Parathyroid adenoma (tissue), 2 donors: ENCODE measurements around the gene PPARA.

Experiments used
- H2AFZ ChIP-seq: fragments of 300-600 bp; sonication (generic); one replicate; pipeline ENCODE4 v1.7.0; 2017; ENCODE audit warnings: antibody characterized with exemption, mild to moderate bottlenecking
- H3K27ac ChIP-seq: fragments of 300-600 bp; sonication (generic); one replicate; pipeline ENCODE4 v1.7.0; 2017
- H3K27me3 ChIP-seq: fragments of 300-600 bp; sonication (generic); one replicate; pipeline ENCODE4 v1.7.0; 2017; ENCODE audit warnings: low read length; ENCODE audit not compliant: control insufficient read depth, insufficient read depth
- H3K36me3 ChIP-seq: fragments of 300-600 bp; sonication (generic); one replicate; pipeline ENCODE4 v1.7.0; 2017; ENCODE audit warnings: low read length; ENCODE audit not compliant: control insufficient read depth, insufficient read depth
- H3K4me1 ChIP-seq: fragments of 300-600 bp; sonication (generic); one replicate; pipeline ENCODE4 v1.7.0; 2017; ENCODE audit warnings: control low read depth
- H3K4me2 ChIP-seq: fragments of 300-600 bp; sonication (generic); one replicate; pipeline ENCODE4 v1.7.0; 2017; ENCODE audit warnings: low read length
- H3K4me3 ChIP-seq: fragments of 300-600 bp; sonication (generic); one replicate; pipeline ENCODE4 v1.7.0; 2017; ENCODE audit warnings: low read depth, low read length
- H3K79me2 ChIP-seq: fragments of 300-600 bp; sonication (generic); one replicate; pipeline ENCODE4 v1.7.0; 2017; ENCODE audit warnings: control low read depth
- H3K9ac ChIP-seq: fragments of 300-600 bp; sonication (generic); one replicate; pipeline ENCODE4 v1.7.0; 2017; ENCODE audit warnings: mild to moderate bottlenecking
- H3K9me3 ChIP-seq: fragments of 300-600 bp; sonication (generic); one replicate; pipeline ENCODE4 v1.7.0; 2017; ENCODE audit warnings: low read length; ENCODE audit not compliant: control insufficient read depth
- TF ChIP-seq, protein P1 (sequence below): fragments of 300-600 bp; sonication (generic); IDR thresholded peaks from one replicate; pipeline ENCODE4 v1.7.0; 2017; ENCODE audit warnings: antibody characterized with exemption, mild to moderate bottlenecking
- donor health status: primary hyperparathyroidism.

The PPARA gene

DNA sequence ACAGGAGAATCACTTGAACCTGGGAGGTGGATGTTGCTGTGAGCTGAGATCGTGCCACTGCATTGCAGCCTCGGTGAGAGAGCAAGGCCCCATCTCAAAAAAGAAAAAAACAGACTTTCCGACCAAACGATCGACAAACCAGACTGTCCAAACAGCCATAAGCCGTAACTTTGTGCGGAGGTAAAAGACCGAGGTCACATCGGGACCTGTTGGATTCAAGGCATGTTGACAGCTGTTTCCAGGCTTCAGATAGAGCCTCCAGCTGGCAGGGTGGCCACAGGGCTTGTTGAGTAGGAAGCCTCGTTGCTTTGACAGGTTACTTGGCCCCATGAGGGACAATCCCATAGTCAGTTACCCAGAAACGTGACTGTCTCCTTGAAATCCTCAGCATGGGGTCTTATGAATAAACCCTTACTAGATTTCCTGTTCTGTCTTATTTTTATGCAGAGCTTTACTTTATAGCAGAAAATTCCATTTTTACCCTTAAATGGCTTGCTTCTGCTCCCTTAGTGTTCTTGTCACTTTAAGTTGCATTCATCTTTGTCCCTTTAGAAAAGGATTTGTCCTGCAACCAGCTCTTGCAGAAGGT lies 22.3 kb downstream of the PPARA start:
- no peak overlapping the region for H3K9ac ChIP-seq
- H3K4me1 ChIP-seq, result no peaks in the 10 kb centered on the region
- no peak overlapping the region for H2AFZ ChIP-seq
- H3K27me3 ChIP-seq, result no peaks in the 10 kb centered on the region
- no peak overlapping the region for H3K4me2 ChIP-seq
- H3K27ac ChIP-seq, result no peak overlapping the region
- no peaks in the 10 kb centered on the region for H3K36me3 ChIP-seq
- H3K79me2 ChIP-seq, result no peaks in the 10 kb centered on the region
- H3K9me3 ChIP-seq, result no peaks in the 10 kb centered on the region
- no peak overlapping the region for H3K4me3 ChIP-seq
- TF ChIP-seq, protein P1, sequence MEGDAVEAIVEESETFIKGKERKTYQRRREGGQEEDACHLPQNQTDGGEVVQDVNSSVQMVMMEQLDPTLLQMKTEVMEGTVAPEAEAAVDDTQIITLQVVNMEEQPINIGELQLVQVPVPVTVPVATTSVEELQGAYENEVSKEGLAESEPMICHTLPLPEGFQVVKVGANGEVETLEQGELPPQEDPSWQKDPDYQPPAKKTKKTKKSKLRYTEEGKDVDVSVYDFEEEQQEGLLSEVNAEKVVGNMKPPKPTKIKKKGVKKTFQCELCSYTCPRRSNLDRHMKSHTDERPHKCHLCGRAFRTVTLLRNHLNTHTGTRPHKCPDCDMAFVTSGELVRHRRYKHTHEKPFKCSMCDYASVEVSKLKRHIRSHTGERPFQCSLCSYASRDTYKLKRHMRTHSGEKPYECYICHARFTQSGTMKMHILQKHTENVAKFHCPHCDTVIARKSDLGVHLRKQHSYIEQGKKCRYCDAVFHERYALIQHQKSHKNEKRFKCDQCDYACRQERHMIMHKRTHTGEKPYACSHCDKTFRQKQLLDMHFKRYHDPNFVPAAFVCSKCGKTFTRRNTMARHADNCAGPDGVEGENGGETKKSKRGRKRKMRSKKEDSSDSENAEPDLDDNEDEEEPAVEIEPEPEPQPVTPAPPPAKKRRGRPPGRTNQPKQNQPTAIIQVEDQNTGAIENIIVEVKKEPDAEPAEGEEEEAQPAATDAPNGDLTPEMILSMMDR, result no peak

DNA sequence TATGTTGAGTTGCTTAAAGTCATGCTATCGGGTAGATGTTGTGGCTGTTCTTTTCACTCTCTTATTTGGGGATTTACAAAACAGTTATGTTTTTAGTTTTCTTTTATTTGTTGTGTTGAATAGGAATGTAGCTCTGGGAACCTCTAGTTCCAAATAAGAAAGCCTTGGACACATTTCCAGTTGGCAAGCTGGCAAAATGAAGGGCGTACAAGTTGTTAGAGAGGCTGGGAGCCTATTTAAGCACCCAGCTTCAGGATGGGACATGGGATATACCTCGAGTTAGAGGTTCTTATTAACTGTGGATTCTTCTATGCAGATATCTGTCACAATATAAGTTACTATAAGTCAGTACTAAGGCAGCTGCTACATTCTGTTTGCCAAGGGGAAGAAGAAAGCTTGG lies 22.8 kb downstream of the PPARA start:
- Histone ChIP-seq H3K27me3 (no peaks in the 10 kb centered on the region), H3K79me2 (no peaks in the 10 kb centered on the region), H3K27ac (no peak overlapping the region), H3K9me3 (no peaks in the 10 kb centered on the region), H3K4me3 (no peak overlapping the region), H2AFZ (no peak overlapping the region), H3K4me2 (no peak overlapping the region), H3K4me1 (no peaks in the 10 kb centered on the region), H3K9ac (no peak overlapping the region), H3K36me3 (no peaks in the 10 kb centered on the region)
- TF ChIP-seq, protein P1, result no peak

DNA sequence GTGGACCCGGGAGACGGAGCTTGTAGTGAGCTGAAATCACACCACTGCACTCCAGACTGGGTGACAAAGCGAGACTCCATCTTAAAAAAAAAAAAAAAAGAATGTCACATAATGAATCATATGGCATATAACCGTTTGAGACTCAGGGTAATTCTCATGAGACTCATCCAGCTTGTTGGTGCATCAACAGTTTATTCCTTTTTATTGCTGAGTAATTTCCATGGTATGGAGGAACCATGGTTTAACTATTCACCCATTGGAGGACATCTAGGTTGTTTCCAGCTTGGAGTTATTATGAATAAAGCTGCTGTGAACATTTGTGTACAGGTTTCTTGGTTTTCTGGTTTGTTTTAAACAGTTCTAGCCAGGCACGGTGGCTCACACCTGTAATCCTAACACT lies 25.3 kb downstream of the PPARA start:
- TF ChIP-seq, protein P1, result no peak
- H3K4me2 ChIP-seq, result no peak overlapping the region
- no peak overlapping the region for H3K27ac ChIP-seq

DNA sequence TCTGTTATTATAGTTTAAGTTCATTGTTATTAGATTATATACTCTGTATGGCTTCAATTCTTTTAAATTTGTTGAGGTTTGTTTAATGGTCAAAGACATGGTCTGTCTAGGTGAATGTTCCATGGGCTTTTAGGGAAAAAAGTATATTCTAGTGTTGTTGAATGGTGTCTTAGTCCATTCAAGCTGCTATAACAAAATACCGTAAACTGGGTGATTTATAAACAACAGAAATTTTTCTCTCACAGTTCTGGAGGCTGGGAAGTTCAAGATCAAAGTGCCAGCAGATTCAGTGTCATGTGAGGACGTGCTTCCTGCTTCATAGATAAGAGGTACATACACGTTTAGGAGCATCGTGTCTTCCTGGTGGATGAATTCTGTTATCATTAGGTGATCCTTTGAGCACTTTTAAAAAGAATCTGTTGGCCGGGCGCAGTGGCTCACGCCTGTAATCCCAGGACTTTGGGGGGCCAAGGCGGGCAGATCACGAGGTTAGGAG lies 26.2 kb downstream of the PPARA start:
- no peaks in the 10 kb centered on the region for H3K79me2 ChIP-seq
- no peaks in the 10 kb centered on the region for H3K9me3 ChIP-seq
- H3K9ac ChIP-seq, result no peak overlapping the region
- no peak overlapping the region for H2AFZ ChIP-seq
- TF ChIP-seq, protein P1, result no peak
- no peak overlapping the region for H3K27ac ChIP-seq
- H3K4me2 ChIP-seq, result no peak overlapping the region
- H3K36me3 ChIP-seq, result no peaks in the 10 kb centered on the region
- H3K27me3 ChIP-seq, result no peaks in the 10 kb centered on the region
- no peaks in the 10 kb centered on the region for H3K4me1 ChIP-seq
- no peak overlapping the region for H3K4me3 ChIP-seq

More for the DNA sequence above, 25.3 kb downstream of the PPARA start:
- Histone ChIP-seq H3K4me3 (no peak overlapping the region), H3K4me1 (no peaks in the 10 kb centered on the region), H3K79me2 (no peaks in the 10 kb centered on the region), H3K9me3 (no peaks in the 10 kb centered on the region), H3K27me3 (no peaks in the 10 kb centered on the region), H2AFZ (no peak overlapping the region), H3K9ac (no peak overlapping the region), H3K36me3 (no peaks in the 10 kb centered on the region)
